RWPE1 (cell line): ENCODE results near the gene ATXN7.

Experiments used
- CTCF ChIA-PET: fragments of 350-600 bp; sonication (Branson Sonifier 250); formaldehyde crosslinking; extraction: SDS; loops from one replicate; lab custom pipeline; 2021; lab: Yijun Ruan, JAX
- POLR2A ChIA-PET: fragments of 400-600 bp; formaldehyde crosslinking; extraction: SDS; loops from one replicate; lab custom pipeline; 2020; ENCODE audit warnings: antibody characterized with exemption; ENCODE audit not compliant: low non-redundant PET; lab: Yijun Ruan, JAX
- DNase-seq: peaks from one replicate; pipeline ENCODE4 v3.0.0; 2012; ENCODE audit warnings: low spot score
- H3K27ac ChIP-seq: fragments of 450-650 bp; 2 replicates; pipeline ENCODE4 v1.5.1; 2017
- CTCF ChIP-seq: fragments of 450-650 bp; conservative IDR thresholded peaks from 2 replicates; pipeline ENCODE4 v1.5.1; 2017; ENCODE audit warnings: low read depth, mild to moderate bottlenecking

The ATXN7 gene

GRCh38 chr3:64042952-64043351 lies 179.3 kb downstream of the ATXN7 start:
- POLR2A ChIA-PET: no interaction called here
- no peak overlapping the region for H3K27ac ChIP-seq
- CTCF ChIA-PET: interaction anchor here (0.7 kb wide), 1 partner anchor 1746 kb away, joined by 4 read pairs; no protein-coding TSS in a partner anchor
- DNase-seq: no peak
- TF ChIP-seq CTCF: no peak

GRCh38 chr3:64046592-64046991 lies 182.9 kb downstream of the ATXN7 start:
- CTCF ChIA-PET: no interaction called here
- POLR2A ChIA-PET: no interaction called here
- DNase-seq: no peak
- TF ChIP-seq CTCF: no peak
- no peak overlapping the region for H3K27ac ChIP-seq

GRCh38 chr3:64046996-64047594 lies 183.4 kb downstream of the ATXN7 start:
- H3K27ac ChIP-seq: no peak overlapping the region
- ChIA-PET POLR2A (no interaction called here), CTCF (no interaction called here)
- DNase-seq: no peak
- TF ChIP-seq CTCF: no peak

GRCh38 chr3:64047787-64048186 lies 184.1 kb downstream of the ATXN7 start:
- DNase-seq: no peak
- CTCF ChIA-PET: no interaction called here
- POLR2A ChIA-PET: no interaction called here
- no peak overlapping the region for H3K27ac ChIP-seq
- no peak for TF ChIP-seq CTCF

GRCh38 chr3:64048631-64049061 lies 185.0 kb downstream of the ATXN7 start:
- no peak for TF ChIP-seq CTCF
- ChIA-PET POLR2A (no interaction called here), CTCF (no interaction called here)
- DNase-seq: no peak
- no peak overlapping the region for H3K27ac ChIP-seq

- no peak for TF ChIP-seq CTCF
- CTCF ChIA-PET: interaction anchor here (0.6 kb wide), 1 partner anchor 10 kb away, joined by 5 read pairs; no protein-coding TSS in a partner anchor
- H3K27ac ChIP-seq: no peak overlapping the region
- no peak for DNase-seq
- POLR2A ChIA-PET: no interaction called here
These were observed 185.5 kb downstream of the ATXN7 start for GRCh38 chr3:64049136-64049535.
